Measurements from ENCODE around the gene C1QTNF1. TPM values are rescaled to one million over a fixed set of nuclear protein-coding genes. Genes with fewer than 3 reads are reported as not detected.

The C1QTNF1 gene
- total and polyA plus RNA-seq, 9 of the 15 experiments (the other 6 are each of a cell fraction or from before 2014, with no cell fraction given), result 0.09 TPM; not detected in 8

DNA sequence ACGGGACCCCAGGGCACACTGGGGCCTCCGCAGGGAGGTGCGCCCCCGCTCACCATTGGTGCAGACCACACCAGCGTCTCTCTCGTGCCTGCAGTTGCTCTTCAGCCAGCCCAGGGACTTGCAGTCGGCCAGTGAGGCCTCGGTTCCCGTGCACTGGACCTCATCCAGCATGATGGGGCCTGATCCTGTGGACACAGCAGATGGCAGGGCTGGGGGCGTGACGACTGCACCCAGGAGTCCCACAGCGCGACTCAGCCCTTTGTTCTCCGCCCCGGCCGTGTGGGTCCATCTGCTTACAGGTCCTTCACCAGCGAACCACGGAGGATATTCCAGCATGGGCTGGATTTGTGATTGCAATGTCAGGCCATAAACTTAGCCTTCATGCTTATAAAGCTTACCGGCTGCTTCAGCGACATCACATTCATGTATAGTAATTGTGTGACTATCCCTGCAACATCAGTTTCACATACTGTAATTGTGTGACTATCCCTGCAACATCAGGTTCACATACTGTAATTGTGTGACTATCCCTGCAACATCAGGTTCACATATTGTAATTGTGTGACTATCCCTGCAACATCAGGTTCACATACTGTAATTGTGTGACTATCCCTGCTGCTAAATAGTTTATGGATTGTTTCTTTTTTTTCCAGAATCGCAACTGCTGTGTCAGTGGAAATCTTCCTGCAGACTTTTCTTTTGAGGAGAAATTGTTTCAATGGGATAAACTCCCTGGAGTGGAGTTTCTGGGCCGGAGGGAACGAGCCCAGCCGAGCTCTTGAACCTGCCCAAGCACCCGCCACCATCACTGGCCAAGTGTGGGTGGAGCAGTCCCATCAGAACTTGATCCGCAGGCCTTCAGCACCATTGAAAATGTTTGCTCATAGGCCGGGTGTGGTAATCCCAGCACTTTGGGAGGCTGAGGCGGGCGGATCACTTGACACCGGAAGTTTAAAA lies 49.1 kb upstream of the C1QTNF1 start (continued):
- TF ChIP-seq, protein P1, sequence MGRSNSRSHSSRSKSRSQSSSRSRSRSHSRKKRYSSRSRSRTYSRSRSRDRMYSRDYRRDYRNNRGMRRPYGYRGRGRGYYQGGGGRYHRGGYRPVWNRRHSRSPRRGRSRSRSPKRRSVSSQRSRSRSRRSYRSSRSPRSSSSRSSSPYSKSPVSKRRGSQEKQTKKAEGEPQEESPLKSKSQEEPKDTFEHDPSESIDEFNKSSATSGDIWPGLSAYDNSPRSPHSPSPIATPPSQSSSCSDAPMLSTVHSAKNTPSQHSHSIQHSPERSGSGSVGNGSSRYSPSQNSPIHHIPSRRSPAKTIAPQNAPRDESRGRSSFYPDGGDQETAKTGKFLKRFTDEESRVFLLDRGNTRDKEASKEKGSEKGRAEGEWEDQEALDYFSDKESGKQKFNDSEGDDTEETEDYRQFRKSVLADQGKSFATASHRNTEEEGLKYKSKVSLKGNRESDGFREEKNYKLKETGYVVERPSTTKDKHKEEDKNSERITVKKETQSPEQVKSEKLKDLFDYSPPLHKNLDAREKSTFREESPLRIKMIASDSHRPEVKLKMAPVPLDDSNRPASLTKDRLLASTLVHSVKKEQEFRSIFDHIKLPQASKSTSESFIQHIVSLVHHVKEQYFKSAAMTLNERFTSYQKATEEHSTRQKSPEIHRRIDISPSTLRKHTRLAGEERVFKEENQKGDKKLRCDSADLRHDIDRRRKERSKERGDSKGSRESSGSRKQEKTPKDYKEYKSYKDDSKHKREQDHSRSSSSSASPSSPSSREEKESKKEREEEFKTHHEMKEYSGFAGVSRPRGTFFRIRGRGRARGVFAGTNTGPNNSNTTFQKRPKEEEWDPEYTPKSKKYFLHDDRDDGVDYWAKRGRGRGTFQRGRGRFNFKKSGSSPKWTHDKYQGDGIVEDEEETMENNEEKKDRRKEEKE (IDR thresholded peaks at IDR 0.05; ENCODE audit: borderline replicate concordance in 1 of 2, control insufficient read depth in 1 of 2, low read depth in 2 of 2, low read length in 1 of 2), result no peak
- TF ChIP-seq ZZZ3 (IDR thresholded peaks at IDR 0.05), result no peak
- TF ChIP-seq LEF1 (IDR thresholded peaks at IDR 0.05), result no peak
- TF ChIP-seq ZBED1 (IDR thresholded peaks at IDR 0.05), result no peak
- no peak for TF ChIP-seq SIX5 (IDR thresholded peaks at IDR 0.05; ENCODE audit: borderline replicate concordance in 1 of 2, insufficient read depth in 1 of 2, low read depth in 1 of 2, low read length in 2 of 2)
- no peak for TF ChIP-seq ELF1 (tag; IDR thresholded peaks at IDR 0.05)
- TF ChIP-seq HNRNPL (IDR thresholded peaks at IDR 0.05; ENCODE audit: low read depth, low read length), result no peak
- TF ChIP-seq, protein P2, sequence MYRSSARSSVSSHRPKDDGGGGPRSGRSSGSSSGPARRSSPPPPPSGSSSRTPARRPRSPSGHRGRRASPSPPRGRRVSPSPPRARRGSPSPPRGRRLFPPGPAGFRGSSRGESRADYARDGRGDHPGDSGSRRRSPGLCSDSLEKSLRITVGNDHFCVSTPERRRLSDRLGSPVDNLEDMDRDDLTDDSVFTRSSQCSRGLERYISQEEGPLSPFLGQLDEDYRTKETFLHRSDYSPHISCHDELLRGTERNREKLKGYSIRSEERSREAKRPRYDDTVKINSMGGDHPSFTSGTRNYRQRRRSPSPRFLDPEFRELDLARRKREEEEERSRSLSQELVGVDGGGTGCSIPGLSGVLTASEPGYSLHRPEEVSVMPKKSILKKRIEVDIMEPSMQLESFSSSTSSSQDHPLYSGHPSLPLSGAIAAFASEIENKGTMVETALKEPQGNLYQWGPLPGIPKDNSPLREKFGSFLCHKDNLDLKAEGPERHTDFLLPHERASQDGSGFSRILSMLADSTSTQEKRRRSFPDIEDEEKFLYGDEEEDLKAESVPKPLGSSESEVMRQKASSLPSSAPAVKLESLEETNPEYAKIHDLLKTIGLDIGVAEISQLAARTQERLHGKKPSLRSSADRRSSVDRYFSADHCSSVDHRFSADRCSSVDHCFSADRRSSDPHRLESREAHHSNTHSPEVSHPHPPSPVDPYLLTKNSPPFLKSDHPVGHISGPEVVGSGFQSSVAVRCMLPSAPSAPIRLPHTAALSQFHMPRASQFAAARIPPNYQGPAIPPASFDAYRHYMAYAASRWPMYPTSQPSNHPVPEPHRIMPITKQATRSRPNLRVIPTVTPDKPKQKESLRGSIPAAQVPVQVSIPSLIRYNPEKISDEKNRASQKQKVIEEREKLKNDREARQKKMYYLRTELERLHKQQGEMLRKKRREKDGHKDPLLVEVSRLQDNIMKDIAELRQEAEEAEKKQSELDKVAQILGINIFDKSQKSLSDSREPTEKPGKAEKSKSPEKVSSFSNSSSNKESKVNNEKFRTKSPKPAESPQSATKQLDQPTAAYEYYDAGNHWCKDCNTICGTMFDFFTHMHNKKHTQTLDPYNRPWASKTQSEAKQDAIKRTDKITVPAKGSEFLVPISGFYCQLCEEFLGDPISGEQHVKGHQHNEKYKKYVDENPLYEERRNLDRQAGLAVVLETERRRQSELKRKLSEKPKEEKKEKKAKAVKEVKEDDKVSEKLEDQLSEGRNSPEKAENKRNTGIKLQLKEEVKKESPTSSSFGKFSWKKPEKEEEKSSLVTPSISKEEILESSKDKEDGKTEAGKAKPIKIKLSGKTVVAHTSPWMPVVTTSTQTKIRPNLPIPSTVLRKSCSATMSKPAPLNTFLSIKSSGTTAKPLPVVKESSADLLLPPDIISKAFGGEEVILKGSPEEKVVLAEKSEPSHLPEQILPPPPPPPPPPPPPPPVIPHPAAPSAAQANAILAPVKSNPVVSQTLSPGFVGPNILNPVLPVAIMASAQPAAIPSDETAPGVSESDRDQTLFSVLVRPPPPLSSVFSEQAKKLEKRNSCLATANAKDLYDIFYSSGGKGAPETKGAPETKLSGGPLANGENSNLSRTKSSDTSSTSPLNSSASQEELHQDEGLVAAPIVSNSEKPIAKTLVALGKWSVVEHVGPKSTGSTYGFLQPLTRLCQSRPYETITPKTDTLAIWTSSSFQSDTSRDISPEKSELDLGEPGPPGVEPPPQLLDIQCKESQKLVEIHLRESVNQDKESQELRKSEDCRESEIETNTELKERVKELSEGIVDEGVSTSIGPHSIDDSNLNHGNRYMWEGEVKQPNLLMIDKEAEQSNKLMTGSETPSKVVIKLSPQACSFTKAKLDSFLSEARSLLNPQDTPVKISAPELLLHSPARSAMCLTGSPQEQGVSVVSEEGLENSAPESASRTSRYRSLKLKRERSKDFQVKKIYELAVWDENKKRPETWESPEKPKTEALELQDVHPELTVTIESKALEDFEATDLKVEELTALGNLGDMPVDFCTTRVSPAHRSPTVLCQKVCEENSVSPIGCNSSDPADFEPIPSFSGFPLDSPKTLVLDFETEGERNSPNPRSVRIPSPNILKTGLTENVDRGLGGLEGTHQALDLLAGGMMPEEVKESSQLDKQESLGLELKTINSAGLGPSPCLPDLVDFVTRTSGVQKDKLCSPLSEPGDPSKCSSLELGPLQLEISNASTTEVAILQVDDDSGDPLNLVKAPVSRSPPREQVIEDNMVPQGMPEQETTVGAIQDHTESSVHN (IDR thresholded peaks at IDR 0.05; ENCODE audit: borderline replicate concordance in 1 of 2, low read depth in 1 of 2), result no peak

Measured in K562 (cell line).